ENCODE data around the gene ITGAD. TPM values are rescaled to one million over a fixed set of nuclear protein-coding genes. Genes with fewer than 3 reads are reported as not detected.

ITGAD gene
- total RNA-seq, 1 donor = not detected

DNA sequence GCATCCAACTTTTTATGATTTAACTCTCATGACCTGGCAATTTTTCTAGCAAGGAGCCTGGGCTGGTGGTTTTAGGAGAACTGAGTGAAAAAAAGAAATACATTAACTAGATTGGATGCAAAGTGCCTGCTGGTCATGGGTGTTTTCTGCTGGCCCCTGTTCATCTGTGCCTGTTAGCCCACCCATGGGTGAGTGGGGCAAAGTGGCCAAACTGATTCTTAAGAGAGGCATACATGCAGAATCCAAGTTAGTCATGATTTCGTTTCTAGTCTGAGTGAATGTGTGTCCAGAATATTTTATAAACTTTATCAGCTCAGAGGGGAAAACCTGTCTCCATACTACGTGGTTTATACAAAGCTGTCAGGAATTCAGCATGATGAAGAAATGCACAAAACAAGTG lies 4.6 kb upstream of the ITGAD start:
- TF ChIP-seq, protein P1, sequence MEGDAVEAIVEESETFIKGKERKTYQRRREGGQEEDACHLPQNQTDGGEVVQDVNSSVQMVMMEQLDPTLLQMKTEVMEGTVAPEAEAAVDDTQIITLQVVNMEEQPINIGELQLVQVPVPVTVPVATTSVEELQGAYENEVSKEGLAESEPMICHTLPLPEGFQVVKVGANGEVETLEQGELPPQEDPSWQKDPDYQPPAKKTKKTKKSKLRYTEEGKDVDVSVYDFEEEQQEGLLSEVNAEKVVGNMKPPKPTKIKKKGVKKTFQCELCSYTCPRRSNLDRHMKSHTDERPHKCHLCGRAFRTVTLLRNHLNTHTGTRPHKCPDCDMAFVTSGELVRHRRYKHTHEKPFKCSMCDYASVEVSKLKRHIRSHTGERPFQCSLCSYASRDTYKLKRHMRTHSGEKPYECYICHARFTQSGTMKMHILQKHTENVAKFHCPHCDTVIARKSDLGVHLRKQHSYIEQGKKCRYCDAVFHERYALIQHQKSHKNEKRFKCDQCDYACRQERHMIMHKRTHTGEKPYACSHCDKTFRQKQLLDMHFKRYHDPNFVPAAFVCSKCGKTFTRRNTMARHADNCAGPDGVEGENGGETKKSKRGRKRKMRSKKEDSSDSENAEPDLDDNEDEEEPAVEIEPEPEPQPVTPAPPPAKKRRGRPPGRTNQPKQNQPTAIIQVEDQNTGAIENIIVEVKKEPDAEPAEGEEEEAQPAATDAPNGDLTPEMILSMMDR (IDR thresholded peaks at IDR 0.05; ENCODE audit: extremely low read depth, low read depth, low read length) = no peak
- Histone ChIP-seq H3K36me3 (ENCODE audit: insufficient read depth, low read length) (no peaks in the 10 kb centered on the region), H2AFZ (ENCODE audit: low read length) (no peak overlapping the region), H3K4me2 (ENCODE audit: insufficient read depth, low read length) (no peak overlapping the region), H3K79me2 (ENCODE audit: insufficient read depth, low read length) (no peaks in the 10 kb centered on the region), H3K27ac (ENCODE audit: low read depth, low read length) (no peak overlapping the region), H3K9me3 (ENCODE audit: low read depth, low read length) (no peaks in the 10 kb centered on the region), H3K4me1 (ENCODE audit: insufficient read depth, low read length) (peaks cover 9% of the 10 kb centered on the region), H4K20me1 (ENCODE audit: insufficient read depth, low read length) (no peaks in the 10 kb centered on the region), H3K27me3 (ENCODE audit: insufficient read depth, low read length) (peaks cover 6% of the 10 kb centered on the region), H3K4me3 (ENCODE audit: insufficient read depth, low read length) (no peak overlapping the region)
- no peak for DNase-seq (ENCODE audit: insufficient read length, low spot score, missing footprints)

DNA sequence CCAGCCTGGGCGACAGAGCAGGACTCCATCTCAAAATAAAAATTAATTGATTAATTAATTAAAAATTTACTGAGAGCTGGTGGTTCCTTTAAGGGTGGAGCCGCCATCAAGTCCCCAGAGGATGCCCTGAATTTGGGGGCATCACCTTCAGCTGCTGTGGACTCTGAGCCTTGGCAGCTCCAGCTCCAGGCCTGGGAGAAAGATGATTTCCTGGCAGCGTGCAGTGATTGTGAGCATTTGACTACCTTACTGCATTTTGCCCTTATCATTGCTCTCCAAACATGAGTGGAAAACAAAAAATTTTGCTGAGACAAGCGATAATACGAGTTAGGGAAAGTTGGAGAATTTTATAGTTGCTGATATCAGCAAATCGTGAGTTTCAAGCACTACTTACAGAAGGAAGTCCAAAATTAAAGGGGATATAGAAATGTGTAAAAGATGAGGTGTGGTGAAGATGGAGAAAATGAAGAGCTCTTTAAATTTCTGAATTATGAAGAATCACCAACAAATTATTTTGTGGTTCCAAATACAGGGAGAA lies 2.6 kb upstream of the ITGAD start:
- Histone ChIP-seq H2AFZ (ENCODE audit: low read length) (no peak overlapping the region), H3K27me3 (ENCODE audit: insufficient read depth, low read length) (peaks cover 6% of the 10 kb centered on the region), H4K20me1 (ENCODE audit: insufficient read depth, low read length) (no peaks in the 10 kb centered on the region)

DNA sequence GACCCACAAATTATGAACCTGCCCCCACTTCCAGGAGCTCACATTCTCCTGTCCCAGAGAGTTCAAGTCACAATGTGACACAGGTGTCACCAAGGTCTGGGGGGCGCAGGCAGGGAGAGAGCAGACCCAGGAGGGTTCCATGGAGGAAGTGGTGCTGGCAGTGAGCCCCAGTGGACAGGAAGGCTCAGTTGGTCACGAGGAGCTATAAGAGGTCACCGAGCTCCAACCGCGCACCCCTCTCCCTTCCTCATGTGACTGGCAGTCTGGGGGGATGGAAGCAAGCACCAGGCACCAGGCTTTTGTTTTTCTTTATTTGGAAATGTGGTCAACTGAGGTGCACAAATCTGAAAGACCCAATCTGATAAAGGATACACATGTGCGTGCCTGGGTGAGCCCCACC lies 2.5 kb downstream of the ITGAD start:
- Histone ChIP-seq H3K9me3 (ENCODE audit: low read depth, low read length) (no peaks in the 10 kb centered on the region), H3K4me3 (ENCODE audit: insufficient read depth, low read length) (no peak overlapping the region), H3K4me1 (ENCODE audit: insufficient read depth, low read length) (no peaks in the 10 kb centered on the region), H3K27ac (ENCODE audit: low read depth, low read length) (no peak overlapping the region), H3K4me2 (ENCODE audit: insufficient read depth, low read length) (no peak overlapping the region), H3K79me2 (ENCODE audit: insufficient read depth, low read length) (no peaks in the 10 kb centered on the region), H3K36me3 (ENCODE audit: insufficient read depth, low read length) (no peaks in the 10 kb centered on the region), H4K20me1 (ENCODE audit: insufficient read depth, low read length) (no peaks in the 10 kb centered on the region), H3K27me3 (ENCODE audit: insufficient read depth, low read length) (no peaks in the 10 kb centered on the region), H2AFZ (ENCODE audit: low read length) (no peak overlapping the region)
- TF ChIP-seq, protein P1 (IDR thresholded peaks at IDR 0.05; ENCODE audit: extremely low read depth, low read depth, low read length) = no peak
- DNase-seq (ENCODE audit: insufficient read length, low spot score, missing footprints) = no peak

More for the DNA sequence above, 2.6 kb upstream of the ITGAD start:
- no peak for DNase-seq (ENCODE audit: insufficient read length, low spot score, missing footprints)
- Histone ChIP-seq H3K4me3 (ENCODE audit: insufficient read depth, low read length) (no peak overlapping the region), H3K27ac (ENCODE audit: low read depth, low read length) (no peak overlapping the region), H3K9me3 (ENCODE audit: low read depth, low read length) (no peaks in the 10 kb centered on the region), H3K36me3 (ENCODE audit: insufficient read depth, low read length) (no peaks in the 10 kb centered on the region), H3K4me2 (ENCODE audit: insufficient read depth, low read length) (no peak overlapping the region), H3K4me1 (ENCODE audit: insufficient read depth, low read length) (peaks cover 9% of the 10 kb centered on the region), H3K79me2 (ENCODE audit: insufficient read depth, low read length) (no peaks in the 10 kb centered on the region)
- TF ChIP-seq, protein P1 (IDR thresholded peaks at IDR 0.05; ENCODE audit: extremely low read depth, low read depth, low read length) = no peak

DNA sequence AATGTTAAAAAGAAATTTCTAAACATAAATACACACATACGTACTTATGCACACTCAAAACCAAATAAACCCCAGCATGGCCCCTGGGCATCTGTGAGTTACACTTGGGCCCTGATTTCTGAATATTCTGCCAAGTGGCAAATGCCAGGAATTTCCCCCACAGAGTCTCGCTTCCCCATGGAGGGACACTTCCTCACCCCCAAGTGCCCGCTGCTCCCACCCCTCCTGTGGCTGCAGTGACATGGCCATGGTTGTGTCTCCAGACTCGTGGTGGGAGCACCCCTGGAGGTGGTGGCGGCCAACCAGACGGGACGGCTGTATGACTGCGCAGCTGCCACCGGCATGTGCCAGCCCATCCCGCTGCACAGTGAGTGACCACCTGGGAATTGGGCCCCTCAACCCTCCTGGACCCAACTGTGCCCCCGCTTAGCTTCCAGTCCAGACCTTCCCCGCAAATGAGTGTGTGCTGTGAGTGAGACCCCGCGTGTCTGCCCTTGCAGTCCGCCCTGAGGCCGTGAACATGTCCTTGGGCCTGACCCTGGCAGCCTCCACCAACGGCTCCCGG lies 4.0 kb downstream of the ITGAD start:
- no peaks in the 10 kb centered on the region for H3K79me2 ChIP-seq (ENCODE audit: insufficient read depth, low read length)
- H2AFZ ChIP-seq (ENCODE audit: low read length) = no peak overlapping the region
- H3K4me2 ChIP-seq (ENCODE audit: insufficient read depth, low read length) = no peak overlapping the region
- DNase-seq (ENCODE audit: insufficient read length, low spot score, missing footprints) = no peak
- no peak overlapping the region for H3K27ac ChIP-seq (ENCODE audit: low read depth, low read length)
- H3K9me3 ChIP-seq (ENCODE audit: low read depth, low read length) = no peaks in the 10 kb centered on the region
- no peaks in the 10 kb centered on the region for H3K4me1 ChIP-seq (ENCODE audit: insufficient read depth, low read length)
- no peaks in the 10 kb centered on the region for H3K36me3 ChIP-seq (ENCODE audit: insufficient read depth, low read length)
- no peaks in the 10 kb centered on the region for H4K20me1 ChIP-seq (ENCODE audit: insufficient read depth, low read length)
- TF ChIP-seq, protein P1 (IDR thresholded peaks at IDR 0.05; ENCODE audit: extremely low read depth, low read depth, low read length) = no peak
- no peak overlapping the region for H3K4me3 ChIP-seq (ENCODE audit: insufficient read depth, low read length)
- no peaks in the 10 kb centered on the region for H3K27me3 ChIP-seq (ENCODE audit: insufficient read depth, low read length)
